Ishikawa (cell line): ENCODE results near the gene ALPI.

Source experiments
- CEBPB ChIP-seq: IDR thresholded peaks from 2 replicates; pipeline ENCODE4 v1.6.1; 2012
- CREB1 ChIP-seq: IDR thresholded peaks from 2 replicates; pipeline ENCODE4 v1.6.1; 2012; ENCODE audit warnings: low read depth
- EP300 ChIP-seq: IDR thresholded peaks from 2 replicates; pipeline ENCODE4 v1.6.1; 2012; ENCODE audit warnings: borderline replicate concordance
- MAX ChIP-seq: IDR thresholded peaks from 2 replicates; pipeline ENCODE4 v1.6.1; 2012
- TAF1 ChIP-seq: IDR thresholded peaks from 2 replicates; pipeline ENCODE4 v1.6.1; 2012; ENCODE audit warnings: low read depth, mild to moderate bottlenecking
- ZBTB7A ChIP-seq: IDR thresholded peaks from 2 replicates; pipeline ENCODE4 v1.6.1; 2012; ENCODE audit warnings: low read depth

- no peak for TF ChIP-seq MAX
- no peak for TF ChIP-seq CREB1
- no peak for TF ChIP-seq CEBPB
- no peak for TF ChIP-seq TAF1
- no peak for TF ChIP-seq EP300
- no peak for TF ChIP-seq ZBTB7A
Measured at GRCh38 chr2:232463701-232464543, 8.0 kb downstream of the ALPI start.
